Mucosa of rectum (tissue), 2 donors: ENCODE measurements around the gene APBB1IP.
A peak's percentile ranks its signal among the peaks of the same experiment; 100 is the strongest.

Experiments
- H3K27ac ChIP-seq, 2 donors: one replicate each; pipeline ENCODE4 v1.7.0; 2013; ENCODE audit warnings: inconsistent platforms in 2 of 2, low read depth in 2 of 2, low read length in 2 of 2
- H3K27me3 ChIP-seq, 2 donors: one replicate each; pipeline ENCODE4 v1.7.0; 2013; ENCODE audit warnings: low read length in 2 of 2; ENCODE audit not compliant: control insufficient read depth in 2 of 2, insufficient read depth in 2 of 2
- H3K36me3 ChIP-seq, 2 donors: one replicate each; pipeline ENCODE4 v1.7.0; 2013; ENCODE audit warnings: low read length in 2 of 2; ENCODE audit not compliant: control insufficient read depth in 2 of 2, insufficient read depth in 2 of 2
- H3K4me1 ChIP-seq, 2 donors: one replicate each; pipeline ENCODE4 v1.7.0; 2013; ENCODE audit warnings: low read length in 2 of 2, mild to moderate bottlenecking in 1 of 2; ENCODE audit not compliant: control insufficient read depth in 2 of 2, insufficient read depth in 2 of 2
- H3K4me3 ChIP-seq, 2 donors: one replicate each; pipeline ENCODE4 v1.7.0; 2013; ENCODE audit warnings: low read length in 2 of 2
- H3K9ac ChIP-seq, 2 donors: one replicate each; pipeline ENCODE4 v1.7.0; 2013; ENCODE audit warnings: low read length in 2 of 2, low read depth in 1 of 2, mild to moderate bottlenecking in 1 of 2
- H3K9me3 ChIP-seq, 2 donors: one replicate each; pipeline ENCODE4 v1.7.0; 2013; ENCODE audit warnings: low read length in 2 of 2; ENCODE audit not compliant: control insufficient read depth in 2 of 2
- donor health status: healthy.
- donor health status: Normal muscosa, but diverticular disease.

APBB1IP gene

DNA sequence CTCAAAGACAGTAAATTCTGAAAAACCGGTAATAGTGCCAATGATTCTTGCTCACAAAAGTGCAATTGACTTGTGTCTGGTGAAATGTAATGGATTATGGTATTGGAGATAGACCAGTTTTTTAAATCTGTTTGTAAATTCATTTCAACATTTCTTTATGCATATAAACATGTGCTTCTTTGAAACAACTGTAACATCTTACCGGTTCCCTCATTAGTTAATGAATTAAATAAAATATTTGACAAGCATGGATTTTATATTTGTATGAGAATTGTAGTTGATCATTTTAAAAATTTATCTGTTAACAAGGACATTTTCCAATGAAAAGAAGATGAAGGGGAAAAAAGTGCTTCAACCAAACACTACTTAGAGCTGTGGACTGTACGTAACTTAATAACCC, 21.0 kb upstream of the APBB1IP start:
- no peaks in the 10 kb centered on the region for H3K27me3 ChIP-seq
- H3K27ac ChIP-seq, result no peak overlapping the region
- H3K4me3 ChIP-seq, result no peak overlapping the region
- H3K9me3 ChIP-seq, result no peaks in the 10 kb centered on the region
- H3K4me1 ChIP-seq, result no peaks in the 10 kb centered on the region
- H3K36me3 ChIP-seq, result no peaks in the 10 kb centered on the region
- H3K9ac ChIP-seq, result no peak overlapping the region

DNA sequence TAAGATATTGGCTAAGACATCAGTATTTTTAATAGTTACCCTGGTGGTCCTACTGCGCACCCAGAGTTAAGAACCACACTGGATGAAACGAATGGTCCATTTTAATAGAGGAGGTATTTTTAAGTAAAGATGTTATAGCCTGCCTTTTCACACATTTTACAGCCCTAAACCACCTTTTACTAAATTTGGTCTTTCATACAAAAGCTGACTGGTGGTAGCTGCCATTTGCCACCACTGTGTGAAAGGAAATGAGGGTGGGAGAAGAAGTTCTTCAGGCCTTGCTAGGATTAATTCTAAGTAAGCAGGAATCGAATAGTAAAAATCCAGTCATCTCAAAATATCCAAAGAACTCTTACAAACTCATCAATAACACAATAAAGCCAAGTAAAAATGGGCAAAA, 15.2 kb upstream of the APBB1IP start:
- Histone ChIP-seq H3K4me1 (no peaks in the 10 kb centered on the region), H3K27me3 (no peaks in the 10 kb centered on the region), H3K4me3 (no peak overlapping the region), H3K9me3 (no peaks in the 10 kb centered on the region), H3K9ac (no peak overlapping the region), H3K27ac (no peak overlapping the region), H3K36me3 (no peaks in the 10 kb centered on the region)

DNA sequence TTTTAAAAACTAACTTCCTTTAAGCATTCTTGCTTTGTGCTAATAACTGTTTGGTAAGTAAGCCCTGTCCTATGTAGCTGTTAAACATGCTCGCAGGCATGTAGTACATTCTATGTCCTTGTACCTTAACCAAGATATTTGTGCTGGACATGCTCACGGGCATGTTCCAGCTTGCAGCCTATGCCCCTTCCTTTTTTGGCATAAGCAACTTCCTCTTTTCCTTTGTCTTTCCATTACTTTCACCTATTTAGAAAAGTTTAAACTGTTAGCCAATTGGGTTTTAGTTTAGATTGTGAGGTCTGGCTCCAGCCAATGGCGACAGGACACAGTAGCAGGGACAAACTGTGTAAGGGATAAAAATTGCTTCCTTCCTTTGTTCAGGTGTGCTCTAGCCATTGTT, 14.4 kb upstream of the APBB1IP start:
- H3K27me3 ChIP-seq, result no peaks in the 10 kb centered on the region
- H3K4me3 ChIP-seq, result no peak overlapping the region
- no peaks in the 10 kb centered on the region for H3K36me3 ChIP-seq
- H3K9ac ChIP-seq, result no peak overlapping the region
- H3K27ac ChIP-seq, result no peak overlapping the region
- H3K9me3 ChIP-seq, result no peaks in the 10 kb centered on the region
- no peaks in the 10 kb centered on the region for H3K4me1 ChIP-seq

DNA sequence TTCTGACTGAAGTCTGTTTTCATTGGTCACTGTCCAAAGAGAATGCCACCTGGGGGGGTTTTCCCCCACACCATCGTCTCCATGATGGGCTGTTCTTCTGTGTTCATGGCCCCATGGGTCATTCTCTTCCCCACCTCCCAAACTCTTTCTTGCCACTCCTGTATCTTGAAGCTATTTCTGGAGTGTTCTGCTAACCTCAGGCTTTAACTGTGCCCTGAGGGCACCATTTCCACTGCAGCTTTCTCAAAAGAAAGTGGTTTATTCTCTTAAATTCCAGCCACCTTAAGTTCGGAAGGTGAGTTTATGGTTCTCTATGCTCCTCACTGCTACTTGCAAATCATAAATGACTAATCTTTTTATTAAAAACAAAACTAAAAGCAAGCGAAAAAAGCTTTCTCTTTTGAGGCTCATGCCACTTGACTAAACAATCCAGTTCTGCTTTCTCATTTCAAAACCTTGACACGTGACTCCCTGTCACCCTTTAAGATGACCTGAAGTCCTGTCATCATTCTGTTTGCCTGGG, 7.4 kb upstream of the APBB1IP start:
- no peaks in the 10 kb centered on the region for H3K4me1 ChIP-seq

DNA sequence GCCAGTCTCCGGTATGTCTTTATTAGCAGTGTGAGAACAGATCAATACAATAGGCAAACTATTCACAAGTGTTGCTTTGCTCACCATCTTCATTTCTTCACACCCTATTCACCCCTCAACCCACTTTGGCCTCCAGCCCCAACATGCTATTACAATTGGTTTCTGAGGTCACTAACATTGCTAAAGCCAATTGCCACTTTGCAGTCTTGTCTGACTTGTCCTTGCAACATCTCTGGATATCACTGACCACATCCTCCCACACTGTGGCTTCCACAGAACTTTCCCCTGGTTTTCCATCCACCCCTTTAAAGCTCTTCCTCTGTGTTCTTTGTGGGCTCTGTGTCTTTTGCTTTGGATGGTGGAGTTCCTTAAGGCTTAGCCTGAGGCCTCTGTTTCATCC, 5.2 kb upstream of the APBB1IP start:
- no peak overlapping the region for H3K4me3 ChIP-seq
- H3K4me1 ChIP-seq, result no peaks in the 10 kb centered on the region
- no peaks in the 10 kb centered on the region for H3K9me3 ChIP-seq
- no peak overlapping the region for H3K27ac ChIP-seq
- H3K9ac ChIP-seq, result no peak overlapping the region
- H3K36me3 ChIP-seq, result no peaks in the 10 kb centered on the region
- no peaks in the 10 kb centered on the region for H3K27me3 ChIP-seq

More for the DNA sequence above, 7.4 kb upstream of the APBB1IP start:
- no peaks in the 10 kb centered on the region for H3K27me3 ChIP-seq
- H3K4me3 ChIP-seq, result peak overlapping the region in 1 of 2 donors; percentile 43
- no peak overlapping the region for H3K27ac ChIP-seq
- H3K9me3 ChIP-seq, result no peaks in the 10 kb centered on the region
- H3K36me3 ChIP-seq, result no peaks in the 10 kb centered on the region
- H3K9ac ChIP-seq, result no peak overlapping the region

DNA sequence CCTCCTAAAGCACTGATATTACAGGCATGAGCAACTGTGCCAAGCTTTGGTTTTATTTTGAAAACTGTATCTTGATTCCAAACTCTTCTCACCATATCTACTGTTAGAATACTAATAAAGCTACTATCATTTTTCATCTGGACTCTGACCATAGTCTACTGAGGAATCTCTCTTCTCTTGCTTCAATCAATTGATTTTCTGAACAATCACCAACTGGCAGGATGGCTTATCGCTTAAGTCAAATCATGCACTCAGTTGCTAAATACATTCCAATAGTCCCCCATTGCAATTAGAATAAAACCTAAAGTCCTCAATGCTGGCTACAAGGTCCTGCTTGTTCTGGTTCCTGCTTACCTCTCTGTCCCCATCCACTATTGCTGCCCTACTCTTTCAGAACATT, 2.3 kb upstream of the APBB1IP start:
- no peak overlapping the region for H3K9ac ChIP-seq
- H3K9me3 ChIP-seq, result no peaks in the 10 kb centered on the region
- H3K4me3 ChIP-seq, result no peak overlapping the region
- no peaks in the 10 kb centered on the region for H3K27me3 ChIP-seq
- no peaks in the 10 kb centered on the region for H3K4me1 ChIP-seq
- H3K36me3 ChIP-seq, result no peaks in the 10 kb centered on the region
- no peak overlapping the region for H3K27ac ChIP-seq

DNA sequence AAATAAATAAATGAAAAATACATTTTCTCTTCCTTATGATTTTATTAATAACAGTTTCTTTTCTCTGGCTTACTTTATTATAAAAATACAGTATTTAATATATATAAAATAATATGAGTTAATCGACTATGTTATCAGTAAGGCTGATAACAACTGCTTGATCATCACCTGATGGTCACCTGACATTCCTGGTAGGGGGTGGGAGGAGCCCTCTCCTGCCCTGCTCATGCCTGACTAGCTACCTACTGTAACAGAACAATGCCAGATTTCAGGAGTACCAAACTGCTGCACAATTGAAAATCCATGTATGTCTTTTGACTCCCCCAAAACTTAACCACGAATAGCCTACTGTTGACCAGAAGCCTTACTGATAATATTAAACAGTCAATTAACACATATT, 1.3 kb upstream of the APBB1IP start:
- Histone ChIP-seq H3K9ac (no peak overlapping the region), H3K4me3 (no peak overlapping the region), H3K27me3 (no peaks in the 10 kb centered on the region), H3K36me3 (no peaks in the 10 kb centered on the region), H3K27ac (no peak overlapping the region), H3K9me3 (no peaks in the 10 kb centered on the region), H3K4me1 (peaks cover 0 to 2% of the 10 kb centered on the region in 2 donors)

DNA sequence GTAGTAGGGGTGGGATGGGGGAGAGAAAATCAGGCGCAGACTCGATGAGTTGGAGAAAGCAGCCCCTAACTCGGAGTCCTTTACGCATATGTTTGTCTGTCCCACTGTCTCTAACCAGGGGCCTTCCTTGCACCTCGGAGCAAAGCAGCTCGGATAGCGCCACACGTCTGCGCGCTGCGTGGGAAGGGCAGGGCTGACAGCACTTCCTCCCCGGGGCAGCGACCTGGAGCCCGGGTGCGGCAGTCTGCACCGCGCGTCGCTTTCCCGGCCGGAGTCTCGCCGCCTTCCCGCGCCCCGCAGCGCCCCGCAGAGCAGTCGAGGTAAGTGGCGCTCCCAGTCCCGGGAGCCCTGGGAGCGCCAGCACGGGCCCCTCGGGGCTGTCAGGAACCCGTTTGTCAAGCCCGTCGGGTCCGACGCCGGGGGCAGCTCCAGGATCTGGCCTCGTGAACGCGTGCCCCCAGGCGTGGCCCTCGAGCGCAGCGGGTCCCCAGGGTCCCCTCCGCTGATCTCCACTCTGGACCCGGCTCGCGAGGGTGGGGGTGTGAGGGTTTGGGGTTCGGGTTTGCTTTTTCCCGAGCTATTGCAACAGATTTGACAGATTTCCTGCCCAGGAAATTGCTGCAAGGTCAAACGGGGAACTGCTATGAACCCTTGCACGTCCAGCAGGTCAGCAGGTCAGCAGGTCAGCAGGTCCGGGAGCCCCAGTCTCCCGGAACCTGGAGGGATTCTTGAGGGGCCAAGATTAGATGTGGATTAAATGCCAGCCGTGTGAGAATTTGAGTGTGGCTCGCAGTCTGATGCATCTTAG, 597 bp downstream of the APBB1IP start:
- H3K27ac ChIP-seq, result peak overlapping the region; percentile 71 to 79
- H3K9ac ChIP-seq, result peak overlapping the region; percentile 47 to 65
- no peaks in the 10 kb centered on the region for H3K9me3 ChIP-seq
- no peaks in the 10 kb centered on the region for H3K36me3 ChIP-seq
- H3K27me3 ChIP-seq, result no peaks in the 10 kb centered on the region
- peak overlapping the region; percentile 51 to 72 for H3K4me3 ChIP-seq
- peaks cover 0 to 4% of the 10 kb centered on the region in 2 donors for H3K4me1 ChIP-seq

DNA sequence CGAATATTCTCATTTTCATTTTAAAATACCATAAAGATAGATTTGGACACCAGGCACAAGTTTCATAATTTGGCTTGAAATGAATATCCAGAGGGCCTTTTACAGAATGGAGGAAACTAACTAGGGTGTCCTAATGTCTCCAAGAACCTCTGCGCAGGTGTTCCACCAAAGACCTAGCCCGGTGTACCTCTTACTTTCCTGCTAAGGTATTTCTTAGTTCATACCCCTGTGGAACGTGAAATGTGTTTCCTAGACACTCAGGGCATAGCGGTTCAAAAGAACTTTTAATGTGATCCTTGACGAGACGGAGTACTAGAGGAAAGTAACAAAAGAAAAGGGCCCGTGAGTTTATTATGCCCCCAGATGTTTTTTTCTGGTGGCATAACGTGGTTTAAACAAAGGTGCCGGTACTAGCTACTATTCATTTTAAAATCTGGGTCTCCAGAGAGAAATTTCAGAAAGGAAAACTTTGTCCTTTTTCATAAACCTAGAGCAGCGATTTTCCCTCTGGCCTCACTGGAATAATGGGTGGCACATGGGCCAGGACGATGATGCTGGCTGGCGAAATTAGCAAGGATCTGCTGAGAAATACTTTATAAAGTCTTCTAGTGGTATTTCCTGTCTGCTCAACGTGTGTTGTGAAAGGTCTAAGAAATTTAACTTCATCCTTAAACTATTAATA, 1.4 kb downstream of the APBB1IP start:
- Histone ChIP-seq H3K9me3 (no peaks in the 10 kb centered on the region), H3K4me1 (peaks cover 0 to 4% of the 10 kb centered on the region in 2 donors), H3K9ac (peak overlapping the region; percentile 2 to 47), H3K27ac (peak overlapping the region; percentile 71 to 79), H3K36me3 (no peaks in the 10 kb centered on the region), H3K4me3 (peak overlapping the region; percentile 51 to 72), H3K27me3 (no peaks in the 10 kb centered on the region)

DNA sequence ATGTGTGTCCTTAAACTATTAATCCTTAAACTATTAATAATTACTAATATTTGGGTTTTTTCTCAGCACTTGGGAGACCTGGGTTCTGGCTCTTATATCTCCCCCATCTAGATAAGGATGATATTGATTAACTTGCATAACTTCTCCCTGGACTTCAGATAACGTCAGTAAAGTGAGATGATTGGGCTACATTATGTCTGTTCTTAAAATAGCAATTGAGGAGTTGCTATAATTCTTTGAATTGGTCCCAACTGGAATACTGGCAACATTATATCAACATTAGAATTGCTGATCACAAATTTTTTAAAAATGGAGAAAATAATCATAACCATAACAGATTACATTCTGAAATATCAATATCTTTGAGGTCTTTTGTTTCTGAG, 1.9 kb downstream of the APBB1IP start:
- Histone ChIP-seq H3K36me3 (no peaks in the 10 kb centered on the region), H3K27ac (no peak overlapping the region), H3K4me1 (peaks cover 0 to 4% of the 10 kb centered on the region in 2 donors), H3K9me3 (no peaks in the 10 kb centered on the region), H3K4me3 (peak overlapping the region; percentile 8 to 72), H3K9ac (peak overlapping the region in 1 of 2 donors; percentile 2), H3K27me3 (no peaks in the 10 kb centered on the region)
